ENCODE data around the gene ACKR4. TPM values are rescaled to one million over a fixed set of nuclear protein-coding genes. Genes with fewer than 3 reads are reported as not detected.

The ACKR4 gene
- polyA plus RNA-seq, 1 of the 3 experiments (the other 2 are of a cell fraction), result 0.10 TPM

- no peaks in the 10 kb centered on the region for H3F3A ChIP-seq (replicated peaks; ENCODE audit: insufficient read depth)
- no peak overlapping the region for H3K4me2 ChIP-seq
- no peaks in the 10 kb centered on the region; a peak in 2 of 4 replicates for H3K4me1 ChIP-seq (ENCODE audit: control insufficient read depth in 1 of 2, insufficient read depth in 2 of 2, low read depth in 1 of 2, low read length in 1 of 2)
- no peak for TF ChIP-seq GATA2 (CRISPR knock-in tag; IDR thresholded peaks at IDR 0.05)
- TF ChIP-seq RCOR1 (IDR thresholded peaks at IDR 0.05; ENCODE audit: low read length), result no peak
- no peak for TF ChIP-seq TAF1 (IDR thresholded peaks at IDR 0.05; ENCODE audit: borderline replicate concordance, low read depth, low read length)
- no peak for TF ChIP-seq MEF2A (IDR thresholded peaks at IDR 0.05; ENCODE audit: borderline replicate concordance, low read depth)
- no peak for TF ChIP-seq NFIC (IDR thresholded peaks at IDR 0.05; ENCODE audit: borderline replicate concordance)
- no peak for TF ChIP-seq SMC3 (IDR thresholded peaks at IDR 0.05; ENCODE audit: low read depth, low read length)
- TF ChIP-seq FOXJ3 (CRISPR knock-in tag; IDR thresholded peaks at IDR 0.05), result no peak
- TF ChIP-seq CHD2 (IDR thresholded peaks at IDR 0.05; ENCODE audit: low read length, partially characterized antibody), result no peak
- TF ChIP-seq USF1 (IDR thresholded peaks at IDR 0.05; ENCODE audit: borderline replicate concordance, low read depth), result no peak
- no peak for TF ChIP-seq RAD21 (IDR thresholded peaks at IDR 0.05; ENCODE audit: low read length)
- TF ChIP-seq RXRA (IDR thresholded peaks at IDR 0.05; ENCODE audit: borderline replicate concordance, low read depth), result no peak
- no peak for TF ChIP-seq REST (IDR thresholded peaks at IDR 0.05; ENCODE audit: low read depth, low read length)
- no peak for TF ChIP-seq EP300 (IDR thresholded peaks at IDR 0.05; ENCODE audit: borderline replicate concordance in 1 of 2, low read depth in 1 of 2, low read length in 1 of 2)
- TF ChIP-seq JUND (IDR thresholded peaks at IDR 0.05), result no peak
- H4K20me1 ChIP-seq (ENCODE audit: insufficient read depth), result no peaks in the 10 kb centered on the region
- ChIA-PET CTCF (interaction anchor here (0.8 kb wide), 1 partner anchor 348 kb away, joined by 3 read pairs; no protein-coding TSS in a partner anchor), POLR2A (no interaction called here)
- no peaks in the 10 kb centered on the region for H3K27me3 ChIP-seq (ENCODE audit: insufficient read depth)
- H2AFZ ChIP-seq (ENCODE audit: low read depth), result no peak overlapping the region
- 94% methylated on average over 1 of the region's 1 CpG for WGBS (ENCODE audit: low lambda C conversion rate)
- no peaks in the 10 kb centered on the region for H3K9me2 ChIP-seq
- peaks cover 21 to 39% of the 10 kb centered on the region in 2 experiments for H3K36me3 ChIP-seq (replicated peaks in 1 of 2; ENCODE audit: control insufficient read depth in 1 of 2, insufficient read depth in 2 of 2, low read length in 1 of 2)
- H3K27ac ChIP-seq (ENCODE audit: low read depth in 2 of 2, low read length in 1 of 2), result no peak overlapping the region; a peak in 1 of 4 replicates
- H3K4me3 ChIP-seq (ENCODE audit: low read depth in 2 of 2, low read length in 1 of 2), result no peak overlapping the region
- DNase-seq, result no peak
- H3K9ac ChIP-seq, result no peak overlapping the region
- no peaks in the 10 kb centered on the region for H3K9me3 ChIP-seq
- no peaks in the 10 kb centered on the region for H3K79me2 ChIP-seq (ENCODE audit: insufficient read depth)
Observed at GRCh38 chr3:132616780-132617179, 19.7 kb downstream of the ACKR4 start.

GRCh38 chr3:132622148-132622547 lies 25.1 kb downstream of the ACKR4 start:
- Histone ChIP-seq H3K9ac (no peak overlapping the region), H3F3A (replicated peaks; ENCODE audit: insufficient read depth) (peaks cover 6% of the 10 kb centered on the region), H4K20me1 (ENCODE audit: insufficient read depth) (no peaks in the 10 kb centered on the region), H3K4me3 (ENCODE audit: low read depth in 2 of 2, low read length in 1 of 2) (no peak overlapping the region), H3K36me3 (replicated peaks in 1 of 2; ENCODE audit: control insufficient read depth in 1 of 2, insufficient read depth in 2 of 2, low read length in 1 of 2) (peaks cover 26 to 31% of the 10 kb centered on the region in 2 experiments), H3K4me2 (no peak overlapping the region), H3K9me2 (no peaks in the 10 kb centered on the region), H2AFZ (ENCODE audit: low read depth) (no peak overlapping the region), H3K27me3 (ENCODE audit: insufficient read depth) (no peaks in the 10 kb centered on the region), H3K27ac (ENCODE audit: low read depth in 2 of 2, low read length in 1 of 2) (no peak overlapping the region), H3K4me1 (ENCODE audit: control insufficient read depth in 1 of 2, insufficient read depth in 2 of 2, low read depth in 1 of 2, low read length in 1 of 2) (peaks cover 0 to 17% of the 10 kb centered on the region in 2 experiments; a peak in 2 of 4 replicates), H3K79me2 (ENCODE audit: insufficient read depth) (no peaks in the 10 kb centered on the region), H3K9me3 (no peaks in the 10 kb centered on the region)
- CTCF ChIA-PET, result no interaction called here
- POLR2A ChIA-PET, result no interaction called here
- WGBS (ENCODE audit: low lambda C conversion rate), result 86% methylated on average over 1 of the region's 1 CpG
- TF ChIP-seq EZH2phosphoT487 (IDR thresholded peaks at IDR 0.05; ENCODE audit: borderline replicate concordance, low read depth) (no peak), SIN3A (IDR thresholded peaks at IDR 0.05; ENCODE audit: borderline replicate concordance, low read depth, low read length) (no peak), TCF12 (IDR thresholded peaks at IDR 0.05) (no peak), SMC3 (IDR thresholded peaks at IDR 0.05; ENCODE audit: low read depth, low read length) (no peak), RAD21 (IDR thresholded peaks at IDR 0.05; ENCODE audit: low read length) (no peak), YY1 (IDR thresholded peaks at IDR 0.05; ENCODE audit: low read depth) (no peak)
- no peak for DNase-seq
